Upper lobe of right lung (tissue), 1 donor: ENCODE measurements around the gene CLIC2. TPM values are rescaled to one million over a fixed set of nuclear protein-coding genes. Genes with fewer than 3 reads are reported as not detected.

Experiments
- ATAC-seq: fragments of 200-7000 bp; cut with Tn5 transposase; one replicate; pipeline ENCODE4 v1.9.1; 2020; ENCODE audit warnings: mild to moderate bottlenecking, moderate library complexity
- DNase-seq: peaks from one replicate; pipeline ENCODE4 v3.0.0-alpha.2; 2020
- H3K27ac ChIP-seq: fragments of 200-600 bp; one replicate; pipeline ENCODE4 v1.8.0; 2022
- H3K27me3 ChIP-seq: fragments of 200-600 bp; one replicate; pipeline ENCODE4 v1.8.0; 2022; ENCODE audit warnings: mild to moderate bottlenecking
- H3K36me3 ChIP-seq: fragments of 200-600 bp; one replicate; pipeline ENCODE4 v1.8.0; 2022
- H3K4me1 ChIP-seq: fragments of 200-600 bp; one replicate; pipeline ENCODE4 v1.8.0; 2022
- H3K4me3 ChIP-seq: fragments of 200-600 bp; one replicate; pipeline ENCODE4 v1.8.0; 2022; ENCODE audit warnings: mild to moderate bottlenecking
- H3K9me3 ChIP-seq: fragments of 200-600 bp; one replicate; pipeline ENCODE4 v1.8.0; 2022
- intact Hi-C: fragments of 100-400 bp; cut with DNase I; formaldehyde crosslinking; loops from one replicate; pipeline ENCODE4 v1.11.0; 2022
- total RNA-seq: library from RNA; stranded (reverse); fragmentation: NEBNext Ultra II Directional; extraction: Animal tissue kit (Norgen Biotek cat#: 25700); gene quantifications from one replicate; pipeline ENCODE4 v1.2.1, GENCODE V29; 2021
- TF ChIP-seq, protein P1 (sequence below): fragments of 200-600 bp; IDR thresholded peaks from one replicate; pipeline ENCODE4 v1.8.0; 2022; ENCODE audit warnings: antibody characterized with exemption
- donor health status: DM: no; HTN: yes; CAD: no; lungs with severe emphysema.

The CLIC2 gene
- total RNA-seq, 1 donor from 2014 or later, result 64.0 TPM

GRCh38 chrX:155333544-155334100 is 792 bp downstream of the CLIC2 start:
- intact Hi-C loops, result no loop called here
- Histone ChIP-seq H3K27ac (peak overlapping the region; percentile 76), H3K36me3 (no peaks in the 10 kb centered on the region), H3K27me3 (no peaks in the 10 kb centered on the region), H3K4me1 (no peaks in the 10 kb centered on the region), H3K9me3 (no peaks in the 10 kb centered on the region), H3K4me3 (peak overlapping the region; percentile 49)
- ATAC-seq (peak; percentile 16), DNase-seq (no peak)
- TF ChIP-seq, protein P1, sequence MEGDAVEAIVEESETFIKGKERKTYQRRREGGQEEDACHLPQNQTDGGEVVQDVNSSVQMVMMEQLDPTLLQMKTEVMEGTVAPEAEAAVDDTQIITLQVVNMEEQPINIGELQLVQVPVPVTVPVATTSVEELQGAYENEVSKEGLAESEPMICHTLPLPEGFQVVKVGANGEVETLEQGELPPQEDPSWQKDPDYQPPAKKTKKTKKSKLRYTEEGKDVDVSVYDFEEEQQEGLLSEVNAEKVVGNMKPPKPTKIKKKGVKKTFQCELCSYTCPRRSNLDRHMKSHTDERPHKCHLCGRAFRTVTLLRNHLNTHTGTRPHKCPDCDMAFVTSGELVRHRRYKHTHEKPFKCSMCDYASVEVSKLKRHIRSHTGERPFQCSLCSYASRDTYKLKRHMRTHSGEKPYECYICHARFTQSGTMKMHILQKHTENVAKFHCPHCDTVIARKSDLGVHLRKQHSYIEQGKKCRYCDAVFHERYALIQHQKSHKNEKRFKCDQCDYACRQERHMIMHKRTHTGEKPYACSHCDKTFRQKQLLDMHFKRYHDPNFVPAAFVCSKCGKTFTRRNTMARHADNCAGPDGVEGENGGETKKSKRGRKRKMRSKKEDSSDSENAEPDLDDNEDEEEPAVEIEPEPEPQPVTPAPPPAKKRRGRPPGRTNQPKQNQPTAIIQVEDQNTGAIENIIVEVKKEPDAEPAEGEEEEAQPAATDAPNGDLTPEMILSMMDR, result no peak

GRCh38 chrX:155330992-155331391 is 3.4 kb downstream of the CLIC2 start:
- ATAC-seq (no peak), DNase-seq (no peak)
- TF ChIP-seq, protein P1, result no peak
- intact Hi-C loops, result no loop called here
- peak overlapping the region; percentile 49 for H3K4me3 ChIP-seq
- H3K27ac ChIP-seq, result no peak overlapping the region
- H3K36me3 ChIP-seq, result no peaks in the 10 kb centered on the region
- no peaks in the 10 kb centered on the region for H3K4me1 ChIP-seq
- H3K9me3 ChIP-seq, result no peaks in the 10 kb centered on the region
- no peaks in the 10 kb centered on the region for H3K27me3 ChIP-seq

DNA sequence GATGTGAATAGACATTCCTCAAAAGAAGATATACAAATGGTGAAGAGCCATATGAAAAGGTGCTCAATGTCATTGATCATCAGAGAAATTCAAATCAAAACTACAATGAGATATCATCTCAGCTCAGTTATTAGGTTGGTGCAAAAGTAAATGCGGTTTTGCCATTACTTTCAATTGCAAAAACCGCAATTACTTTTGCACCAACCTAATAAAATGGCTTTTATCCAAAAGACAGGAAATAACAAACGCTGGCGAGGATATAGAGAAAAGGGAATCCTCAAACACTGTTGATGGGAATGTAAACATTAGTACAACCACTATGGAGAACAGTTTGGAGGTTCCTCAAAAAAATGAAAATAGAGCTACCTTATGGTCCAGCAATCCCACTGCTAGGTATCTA is 5.1 kb downstream of the CLIC2 start:
- Histone ChIP-seq H3K27me3 (no peaks in the 10 kb centered on the region), H3K4me3 (no peak overlapping the region), H3K27ac (no peak overlapping the region), H3K36me3 (no peaks in the 10 kb centered on the region), H3K9me3 (no peaks in the 10 kb centered on the region), H3K4me1 (no peaks in the 10 kb centered on the region)
- ATAC-seq (no peak), DNase-seq (no peak)
- intact Hi-C loops, result no loop called here
- TF ChIP-seq, protein P1, result no peak

DNA sequence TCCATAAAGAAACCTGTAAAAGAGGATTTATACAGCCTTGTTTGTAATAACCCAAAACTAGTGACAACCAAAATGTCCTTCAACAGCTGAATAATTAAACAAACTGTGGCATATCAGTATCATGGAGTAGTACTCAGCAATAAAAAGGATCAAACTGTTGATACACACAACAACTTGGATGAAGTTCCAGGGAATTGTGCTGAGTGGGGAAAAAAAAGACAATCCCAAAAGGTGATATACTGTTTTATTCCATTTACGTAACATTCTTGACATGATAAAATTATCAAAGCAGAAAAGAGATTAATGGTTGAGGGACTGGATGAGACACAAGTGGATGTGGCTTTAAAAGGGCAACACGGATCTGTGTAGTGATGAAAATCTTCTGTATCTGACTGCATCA is 7.8 kb downstream of the CLIC2 start:
- no peak for ATAC-seq
- intact Hi-C loops, result no loop called here
- H3K36me3 ChIP-seq, result no peaks in the 10 kb centered on the region
- H3K4me1 ChIP-seq, result no peaks in the 10 kb centered on the region
- no peak overlapping the region for H3K4me3 ChIP-seq
- TF ChIP-seq, protein P1, result no peak
- no peak overlapping the region for H3K27ac ChIP-seq
- DNase-seq, result no peak
- no peaks in the 10 kb centered on the region for H3K27me3 ChIP-seq
- no peaks in the 10 kb centered on the region for H3K9me3 ChIP-seq

- DNase-seq, result no peak
- TF ChIP-seq, protein P1, result no peak
- no peaks in the 10 kb centered on the region for H3K4me1 ChIP-seq
- no peaks in the 10 kb centered on the region for H3K36me3 ChIP-seq
- intact Hi-C loops, result no loop called here
- no peak overlapping the region for H3K4me3 ChIP-seq
- no peaks in the 10 kb centered on the region for H3K27me3 ChIP-seq
- no peak for ATAC-seq
- H3K9me3 ChIP-seq, result no peaks in the 10 kb centered on the region
- no peak overlapping the region for H3K27ac ChIP-seq
These were observed 20.2 kb downstream of the CLIC2 start for GRCh38 chrX:155314260-155314659.

DNA sequence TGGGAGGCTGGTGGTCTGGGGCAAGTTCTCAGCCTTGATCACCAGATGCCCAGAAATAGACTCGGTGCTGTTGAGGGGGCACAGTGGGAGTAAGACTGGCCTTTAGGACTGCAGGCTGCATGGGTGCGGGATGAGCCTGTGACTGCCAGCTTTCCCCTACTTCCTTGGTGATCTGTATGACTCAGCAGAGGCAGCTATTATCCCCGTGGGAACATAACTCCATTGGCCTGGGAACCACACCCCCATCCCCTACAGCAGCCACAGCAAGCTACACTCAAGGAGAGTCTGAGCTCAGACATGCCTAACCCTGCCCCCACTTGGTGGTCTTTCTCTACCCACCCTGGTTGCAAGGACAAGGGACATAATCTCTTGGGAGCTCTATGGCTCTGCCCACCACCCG is 20.6 kb downstream of the CLIC2 start:
- Histone ChIP-seq H3K4me1 (no peaks in the 10 kb centered on the region), H3K27ac (no peak overlapping the region), H3K27me3 (no peaks in the 10 kb centered on the region), H3K36me3 (no peaks in the 10 kb centered on the region), H3K4me3 (no peak overlapping the region), H3K9me3 (no peaks in the 10 kb centered on the region)
- DNase-seq (no peak), ATAC-seq (no peak)
- intact Hi-C loops, result no loop called here
- TF ChIP-seq, protein P1, result no peak
